HK-2 (cell line): Measurements from ENCODE around the gene STUM.

Source experiments
- DNase-seq: peaks from one replicate; pipeline ENCODE4 v3.0.0-alpha.2; 2018; ENCODE audit not compliant: unreplicated experiment

STUM gene

GRCh38 chr1:226625832-226626576, 77.4 kb downstream of the STUM start:
- no peak for DNase-seq

- peak; percentile 76 for DNase-seq
Measured at GRCh38 chr1:226626577-226626956, 78.0 kb downstream of the STUM start.

- no peak for DNase-seq
Measured at GRCh38 chr1:226627050-226627755, 78.6 kb downstream of the STUM start.

DNA sequence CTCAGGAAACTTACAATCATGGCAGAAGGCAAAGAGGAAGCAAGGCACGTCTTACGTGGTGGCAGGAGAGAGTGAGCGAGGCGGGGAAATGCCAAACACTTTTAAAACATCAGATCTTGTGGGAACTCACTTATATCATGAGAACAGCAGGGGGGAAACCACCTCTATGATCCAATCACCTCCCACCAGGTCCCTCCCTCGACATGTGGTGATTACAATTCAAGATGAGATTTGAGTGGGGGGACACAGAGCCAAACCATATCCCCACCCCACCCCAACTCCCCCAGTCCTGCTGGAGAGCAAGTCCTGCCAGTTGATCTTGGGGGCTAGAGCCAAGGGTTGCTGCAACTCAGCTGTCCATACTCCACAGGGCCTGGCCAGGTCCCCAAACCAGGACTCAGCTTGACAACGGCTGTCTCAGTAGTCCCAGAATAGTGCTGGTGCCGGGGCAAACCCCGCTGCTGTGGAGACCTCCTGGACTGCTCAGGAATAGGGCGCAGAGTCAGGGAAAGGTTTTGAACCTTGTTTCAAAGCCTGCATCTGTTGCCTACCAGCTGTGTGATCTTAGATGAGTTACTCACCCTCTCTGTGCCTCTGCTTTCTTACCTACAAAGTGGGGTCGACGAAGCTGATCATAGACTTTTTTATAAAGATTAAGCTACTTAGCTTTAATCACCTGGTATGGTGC, 79.5 kb downstream of the STUM start:
- DNase-seq: no peak

GRCh38 chr1:226628612-226629155, 80.1 kb downstream of the STUM start:
- DNase-seq: no peak

- no peak for DNase-seq
Measured at GRCh38 chr1:226629210-226629895, 80.8 kb downstream of the STUM start.

DNA sequence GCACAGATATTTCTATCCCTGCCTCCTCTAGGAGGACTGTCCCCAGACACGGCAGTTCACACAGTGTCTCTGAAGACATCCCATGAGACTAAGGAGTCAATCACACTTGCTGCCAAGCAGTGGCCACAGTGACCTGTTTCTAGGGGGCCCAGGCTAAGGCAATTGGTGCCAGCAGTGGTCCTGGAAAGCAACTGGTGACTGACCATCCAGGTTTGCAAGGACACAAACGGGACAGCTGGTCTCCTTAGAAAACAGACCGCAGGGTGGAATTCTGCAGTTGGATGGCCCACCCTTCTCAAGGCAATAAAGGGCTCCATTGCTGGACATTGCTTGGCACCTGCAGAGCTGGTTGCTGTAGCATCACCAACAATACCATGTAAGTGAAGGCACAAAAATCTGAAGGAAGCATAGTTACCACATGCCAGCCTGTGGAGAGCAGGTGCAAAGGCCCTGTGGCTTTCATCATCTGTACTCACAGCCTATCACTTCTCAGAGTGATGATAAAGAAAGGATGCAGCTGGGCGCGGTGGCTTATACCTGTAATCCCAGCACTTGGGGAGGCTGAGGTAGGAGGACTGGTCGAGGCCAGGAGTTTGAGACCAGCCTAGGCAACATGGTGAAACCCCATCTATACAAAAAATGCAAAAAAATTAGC, 81.5 kb downstream of the STUM start:
- DNase-seq: no peak

DNA sequence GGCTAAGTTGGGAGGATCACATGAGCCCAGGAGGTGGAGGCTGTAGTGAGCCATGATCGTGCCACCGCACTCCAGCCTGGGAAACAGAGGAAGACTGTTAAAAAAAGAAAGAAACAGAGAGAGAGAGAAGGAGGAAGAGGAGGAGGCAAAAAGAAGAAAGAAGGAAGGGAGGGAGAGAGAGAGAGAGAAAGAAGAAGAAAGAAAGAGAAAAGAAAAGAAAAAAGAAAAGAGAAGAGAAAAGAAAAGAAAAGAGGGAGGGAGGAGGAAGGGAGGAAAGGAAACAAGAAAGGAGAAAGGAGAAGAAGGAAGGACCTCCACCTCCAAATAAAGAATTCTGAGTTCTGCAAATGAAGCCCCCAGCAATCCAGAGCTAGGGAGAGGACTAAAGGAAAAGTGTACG, 82.0 kb downstream of the STUM start:
- DNase-seq: no peak

- DNase-seq: no peak
Measured at GRCh38 chr1:226631229-226632000, 82.9 kb downstream of the STUM start.

- DNase-seq: no peak
Measured at GRCh38 chr1:226632169-226632879, 83.8 kb downstream of the STUM start.

- no peak for DNase-seq
Measured at GRCh38 chr1:226632922-226633351, 84.4 kb downstream of the STUM start.

GRCh38 chr1:226633541-226634165, 85.1 kb downstream of the STUM start:
- DNase-seq: no peak

DNA sequence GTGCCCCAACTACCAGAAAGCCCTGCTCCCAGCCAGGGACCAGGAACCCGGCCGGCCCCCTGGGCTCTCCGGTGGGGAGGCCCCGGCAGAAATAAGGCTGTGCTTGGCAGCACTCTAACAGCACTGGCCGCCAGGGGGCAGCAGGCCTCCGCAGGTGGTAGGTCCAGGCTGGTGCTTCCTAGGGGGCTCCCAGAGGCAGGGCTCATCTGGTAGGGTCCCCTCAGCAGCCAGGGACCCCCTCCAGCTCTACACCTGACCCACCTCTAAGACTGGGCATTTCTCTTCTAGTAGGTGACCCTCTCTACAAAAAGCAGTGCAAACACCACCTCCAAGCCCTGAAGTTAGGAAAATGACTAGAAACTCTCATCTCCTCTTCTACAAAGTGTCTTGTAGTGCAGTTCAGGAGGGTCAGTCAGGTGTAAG, 85.6 kb downstream of the STUM start:
- DNase-seq: peak; percentile 79

- DNase-seq: no peak
Measured at GRCh38 chr1:226634611-226635246, 86.2 kb downstream of the STUM start.

DNA sequence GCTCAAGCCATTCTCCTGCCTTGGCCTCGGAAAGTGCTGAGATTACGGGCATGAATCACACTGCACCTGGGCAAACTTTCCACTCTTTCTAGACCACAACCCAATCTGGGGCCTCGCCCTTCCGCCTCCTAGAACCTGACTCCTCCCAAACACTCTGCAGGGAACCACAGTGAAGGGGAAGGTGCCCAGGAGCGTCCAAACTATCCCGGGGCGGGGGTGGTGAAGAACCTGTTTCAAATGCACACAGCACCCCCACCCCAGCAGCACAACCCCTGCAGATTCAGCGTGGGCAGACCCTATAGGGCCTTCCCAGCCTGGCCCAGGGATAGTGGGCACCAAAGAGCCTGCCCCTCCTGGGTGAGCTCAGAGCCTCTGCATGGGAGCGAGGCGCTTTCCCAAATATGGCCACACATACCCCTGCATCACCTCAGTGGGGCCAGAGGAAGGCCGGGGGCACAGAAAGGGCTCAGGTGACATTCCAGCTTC, 86.9 kb downstream of the STUM start:
- DNase-seq: no peak

DNA sequence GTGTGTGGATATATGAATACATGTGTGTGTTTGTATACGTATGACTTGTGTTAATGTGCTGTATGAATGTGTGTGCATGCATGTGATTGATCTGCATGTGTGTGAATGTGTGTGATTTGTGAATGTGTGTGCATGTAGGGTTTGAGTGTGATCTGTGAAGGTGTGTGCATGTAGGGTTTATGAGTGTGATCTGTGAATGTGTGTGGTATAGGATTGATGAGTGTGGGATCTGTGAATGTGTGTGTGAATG, 88.2 kb downstream of the STUM start:
- no peak for DNase-seq

- no peak for DNase-seq
Measured at GRCh38 chr1:226637147-226637935, 88.8 kb downstream of the STUM start.

- DNase-seq: no peak
Measured at GRCh38 chr1:226638001-226638601, 89.5 kb downstream of the STUM start.
